HK-2 (cell line): Measurements from ENCODE around the gene CCDC171.
A peak's percentile ranks its signal among the peaks of the same experiment; 100 is the strongest.
"Not testable (repeated sequence)": the region's sequence is repeated elsewhere in the genome, so short reads cannot be mapped to it uniquely, and the experiment has no call there.

Source experiments
- DNase-seq: peaks from one replicate; pipeline ENCODE4 v3.0.0-alpha.2; 2018; ENCODE audit not compliant: unreplicated experiment

Gene CCDC171

DNA sequence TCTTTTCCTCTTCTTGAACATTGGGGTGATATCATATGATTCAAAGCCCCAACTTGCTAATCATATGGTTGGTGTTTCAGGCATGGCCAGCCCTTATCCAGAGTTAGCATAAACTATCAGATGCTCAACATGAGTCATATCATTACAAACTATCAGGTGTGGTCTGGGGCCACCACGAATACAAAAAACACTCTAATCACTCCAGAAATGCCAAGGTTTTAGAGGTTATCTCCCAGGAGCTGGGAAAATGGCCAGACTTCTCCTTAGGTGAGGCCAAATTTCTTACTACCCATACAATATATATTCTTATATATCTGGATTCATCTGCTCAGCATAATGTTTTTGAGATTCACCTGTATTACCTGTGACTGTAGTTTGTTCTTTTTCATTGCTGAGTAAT is 210.5 kb downstream of the CCDC171 start:
- DNase-seq = no peak

DNA sequence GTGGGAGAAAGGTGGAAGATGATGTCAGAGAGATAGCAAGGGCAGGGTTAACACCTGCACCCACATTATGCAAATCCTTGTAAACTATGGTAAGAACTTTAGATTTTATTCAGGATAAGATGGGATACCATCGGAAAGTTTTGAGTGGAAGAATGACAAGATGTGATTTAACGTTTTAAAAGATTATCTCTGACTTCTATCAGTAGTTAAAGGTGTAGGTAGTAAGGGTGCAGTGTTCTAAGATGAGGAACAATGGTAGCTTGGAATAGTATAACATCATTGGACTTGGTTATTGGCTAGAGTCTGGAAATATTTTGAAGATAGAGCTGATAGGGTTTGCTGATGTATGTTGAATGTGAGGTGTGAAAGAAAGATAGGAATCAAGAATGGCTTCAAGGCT is 211.3 kb downstream of the CCDC171 start:
- DNase-seq = no peak

DNA sequence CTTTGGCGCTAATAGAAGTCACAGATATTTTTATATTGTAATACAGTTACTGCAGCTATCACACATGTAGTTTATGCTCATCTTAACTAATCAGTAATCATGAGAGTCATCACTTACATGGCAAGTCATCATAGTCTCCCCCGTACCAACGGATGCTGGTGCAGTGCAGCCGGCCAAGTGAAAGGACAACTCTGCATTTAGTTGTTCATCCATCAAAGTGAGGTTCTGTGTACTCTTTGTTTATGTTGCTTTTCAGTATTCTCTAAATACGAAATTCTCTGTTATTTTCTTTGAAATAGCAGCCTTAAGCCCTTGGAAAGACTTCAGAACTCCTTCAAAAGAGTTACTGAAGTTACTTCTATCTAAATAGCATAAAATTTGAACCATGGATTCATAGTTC is 216.7 kb downstream of the CCDC171 start:
- no peak for DNase-seq

DNA sequence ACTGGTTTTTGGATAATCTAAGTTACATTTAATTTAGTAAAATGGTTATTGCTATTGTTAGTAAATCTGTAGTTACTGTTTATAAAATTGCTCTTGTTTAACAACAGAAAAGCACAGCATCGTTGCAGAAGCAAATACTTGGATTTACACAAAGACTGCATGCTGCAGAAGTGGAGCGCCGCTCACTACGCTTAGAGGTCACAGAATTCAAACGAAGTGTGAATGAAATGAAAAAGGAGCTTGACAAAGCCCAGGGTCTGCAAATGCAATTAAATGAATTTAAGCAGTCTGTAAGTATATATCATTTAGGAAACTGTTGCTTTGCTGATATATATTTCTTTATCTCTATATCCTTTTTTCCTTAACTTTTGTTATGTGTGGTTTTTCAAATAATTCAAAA is 226.0 kb downstream of the CCDC171 start:
- no peak for DNase-seq

DNA sequence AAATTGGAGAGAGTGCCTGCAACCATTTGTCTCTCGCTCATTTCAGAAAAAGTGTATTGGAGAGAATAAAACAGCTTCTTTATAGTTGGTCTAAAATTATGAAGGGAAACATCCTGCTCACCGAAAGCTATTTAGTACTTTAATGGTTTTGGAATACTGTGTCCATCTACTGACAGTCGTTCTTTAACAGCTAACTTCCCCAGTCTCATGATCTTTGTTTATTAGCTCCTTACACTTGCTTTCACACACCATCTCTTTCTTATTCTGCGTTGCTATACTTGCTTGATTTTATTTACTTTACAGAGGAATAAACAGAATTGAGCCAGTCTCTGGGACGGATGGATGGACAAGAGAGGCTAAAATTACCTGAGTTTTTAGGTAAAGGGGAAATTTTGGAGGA is 229.3 kb downstream of the CCDC171 start:
- DNase-seq = no peak

DNA sequence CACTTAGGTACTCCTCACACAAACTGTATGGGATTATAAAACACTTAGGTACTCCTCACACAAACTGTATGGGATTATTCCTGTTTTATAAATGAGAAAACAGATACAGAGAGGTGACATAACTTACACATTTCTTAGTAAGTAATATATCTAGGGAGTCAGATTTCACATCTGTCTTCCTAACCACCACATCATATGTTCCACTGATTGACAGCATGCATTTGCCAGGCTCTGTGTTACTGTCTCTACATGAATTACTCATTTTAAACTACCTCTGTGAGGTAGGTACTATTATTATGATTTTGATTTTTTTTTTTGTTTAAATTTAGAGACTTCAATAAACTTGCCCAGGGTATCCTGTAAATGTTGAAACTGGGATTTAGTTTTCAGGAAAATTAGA is 232.7 kb downstream of the CCDC171 start:
- no peak for DNase-seq

DNA sequence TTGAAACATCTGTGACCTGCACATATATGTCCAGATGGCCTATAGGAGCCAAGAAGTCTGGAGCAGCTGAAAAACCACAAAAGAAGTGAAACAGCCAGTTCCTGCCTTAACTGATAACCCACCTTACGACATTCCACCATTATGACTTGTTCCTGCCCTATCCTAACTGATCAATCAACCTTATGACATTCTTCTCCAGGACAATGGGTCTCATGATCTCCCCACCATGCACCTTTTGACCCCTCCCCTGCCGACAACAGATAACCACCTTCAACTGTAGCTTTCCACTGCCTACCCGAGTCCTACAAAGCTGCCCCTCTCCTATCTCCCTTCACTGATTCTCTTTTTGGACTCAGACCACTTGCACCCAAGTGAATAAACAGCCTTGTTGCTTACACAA is 233.8 kb downstream of the CCDC171 start:
- DNase-seq = no peak

DNA sequence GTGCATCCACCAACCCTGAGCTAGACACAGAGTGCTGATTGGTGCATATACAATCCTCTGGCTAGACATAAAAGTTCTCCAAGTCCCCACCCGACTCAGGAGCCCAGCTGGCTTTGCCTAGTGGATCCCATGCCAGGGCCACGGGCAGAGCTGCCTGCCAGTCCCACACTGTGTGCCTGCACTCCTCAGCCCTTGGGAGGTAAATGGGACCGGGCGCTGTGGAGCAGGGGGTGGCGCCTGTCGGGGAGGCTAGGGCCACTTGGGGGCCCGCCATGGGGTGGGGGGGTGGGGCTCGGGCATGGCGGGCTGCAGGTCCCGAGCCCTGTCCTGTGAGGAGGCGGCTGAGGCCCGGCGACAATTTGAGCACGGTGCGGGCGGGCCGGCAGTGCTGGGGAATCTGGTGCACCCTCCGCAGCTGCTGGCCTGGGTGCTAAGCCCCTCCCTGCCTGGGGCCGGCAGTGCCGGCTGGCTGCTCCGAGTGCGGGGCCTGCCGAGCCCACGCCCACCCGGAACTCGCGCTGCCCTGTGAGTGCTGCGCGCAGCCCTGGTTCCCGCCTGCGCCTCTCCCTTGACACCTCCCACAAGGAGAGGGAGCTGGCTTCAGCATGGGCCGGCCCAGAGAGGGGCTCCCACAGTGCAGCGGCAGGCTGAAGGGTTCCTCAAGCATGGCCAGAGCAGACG is 257.5 kb downstream of the CCDC171 start:
- DNase-seq = not testable (repeated sequence)

DNA sequence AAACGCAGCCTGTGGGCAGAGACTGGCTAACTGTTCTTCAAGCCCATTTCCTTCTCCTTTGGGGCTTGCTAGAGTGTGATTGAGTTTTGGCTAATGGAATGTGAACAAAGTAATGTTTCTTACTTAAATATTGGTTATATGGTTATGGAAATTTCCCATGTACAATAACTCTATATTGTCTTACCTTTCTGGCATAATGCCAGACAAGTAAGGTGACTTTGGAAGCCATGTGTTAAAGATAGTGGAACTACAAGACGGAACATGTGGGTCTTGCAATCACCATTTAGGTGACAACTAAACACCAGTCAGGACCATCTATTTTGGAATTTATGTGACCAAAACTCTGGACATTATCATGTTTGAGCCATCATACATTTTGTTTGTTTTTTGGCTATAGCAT is 260.2 kb downstream of the CCDC171 start:
- no peak for DNase-seq

DNA sequence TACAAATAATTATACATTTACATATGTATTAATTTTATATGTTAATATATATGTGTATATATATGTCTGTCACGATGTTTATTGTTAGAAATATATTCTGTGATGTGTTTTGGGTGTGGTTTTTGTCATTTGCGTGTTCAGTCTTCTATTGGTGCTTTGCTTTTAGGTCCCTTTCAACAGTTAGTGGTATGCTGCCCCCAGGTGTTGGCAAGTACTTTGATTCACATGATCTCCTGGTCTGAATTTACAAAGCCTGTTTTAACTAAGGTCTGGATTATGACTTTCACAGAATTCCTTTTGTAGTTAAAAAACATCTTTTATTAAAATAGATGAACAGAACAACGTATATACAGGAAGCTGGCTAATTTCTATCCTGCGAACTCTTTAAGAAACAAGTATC is 271.5 kb downstream of the CCDC171 start:
- no peak for DNase-seq

DNA sequence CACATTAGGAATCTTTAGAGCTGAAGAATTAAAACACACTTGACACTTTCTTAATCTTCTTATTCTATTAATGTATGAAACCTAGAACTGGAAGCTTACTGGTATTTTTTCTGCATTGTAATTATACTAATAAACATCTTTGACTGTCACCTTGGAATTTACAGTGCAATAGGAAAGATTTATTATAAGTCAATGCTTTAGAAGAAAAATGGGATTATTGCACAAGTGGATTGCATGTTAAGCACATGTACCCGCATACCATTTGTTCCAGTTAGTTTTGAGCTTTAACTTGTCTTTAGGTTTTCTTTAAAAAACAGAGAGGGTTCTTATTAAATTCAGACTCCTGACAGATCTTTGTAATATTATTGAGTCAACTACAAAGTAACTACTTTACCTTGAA is 278.5 kb downstream of the CCDC171 start:
- no peak for DNase-seq

DNA sequence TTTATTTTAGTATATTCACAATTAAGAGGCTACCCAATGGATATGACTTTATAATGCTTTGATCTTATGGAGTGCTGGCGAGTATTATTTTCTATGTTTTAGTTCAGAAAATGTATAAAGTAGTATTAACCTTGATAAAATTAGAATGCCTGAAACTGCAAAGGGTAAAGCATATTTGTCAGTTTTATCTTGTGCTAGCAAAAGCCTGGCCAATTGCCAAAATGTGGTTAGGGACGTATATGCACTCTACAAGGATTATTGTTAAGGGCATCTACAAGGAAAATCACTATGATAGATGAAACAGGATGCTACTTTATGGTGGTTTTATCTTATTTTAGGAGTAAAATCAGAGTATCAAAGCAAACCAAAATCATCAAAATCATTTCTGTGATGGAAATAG is 281.7 kb downstream of the CCDC171 start:
- no peak for DNase-seq

DNA sequence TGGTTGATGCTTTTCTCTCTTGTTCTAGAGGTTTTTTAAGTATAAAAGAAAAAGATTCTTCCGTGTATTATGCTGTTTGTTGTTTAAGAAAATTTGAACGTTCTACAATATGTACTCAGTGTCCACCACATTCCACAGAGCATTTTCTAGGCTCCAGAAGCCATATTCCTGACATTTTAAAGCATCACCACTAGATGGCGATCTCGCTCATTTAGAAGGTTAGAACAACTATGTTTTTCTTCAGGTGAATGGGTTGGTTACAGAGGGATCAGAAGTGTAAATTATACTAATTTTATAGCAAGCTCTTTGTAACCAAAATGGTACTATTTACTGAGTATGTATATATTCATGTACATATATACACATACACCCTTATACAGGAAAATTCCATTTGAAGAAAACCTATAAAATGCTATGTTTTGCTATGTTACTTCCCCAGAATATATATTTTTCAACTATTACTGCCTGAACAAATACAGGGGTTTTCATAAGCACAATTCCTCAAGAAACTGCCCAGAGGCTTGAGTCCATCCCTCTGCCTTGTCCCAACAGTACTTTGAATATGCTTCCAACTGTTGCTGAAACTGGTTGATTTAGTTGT is 284.3 kb downstream of the CCDC171 start:
- peak; percentile 4 for DNase-seq

DNA sequence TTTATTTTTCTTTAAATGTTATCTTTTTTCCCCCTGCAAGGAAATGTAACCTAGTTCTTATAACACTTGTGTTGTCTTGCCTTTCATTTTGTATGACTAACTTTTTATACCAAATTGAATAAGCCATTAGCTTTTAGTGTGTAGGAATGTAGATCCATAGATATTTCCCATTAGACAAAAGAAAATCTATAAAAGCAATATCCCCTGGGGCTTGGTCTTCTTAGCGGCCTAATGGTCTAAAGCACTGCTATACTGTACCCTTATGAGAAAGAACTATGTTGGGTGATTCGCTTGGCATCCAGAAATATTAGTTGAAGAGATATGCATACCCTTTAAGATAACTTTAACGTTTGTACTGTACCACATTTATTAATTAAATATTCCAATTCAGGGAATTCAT is 289.2 kb downstream of the CCDC171 start:
- no peak for DNase-seq

DNA sequence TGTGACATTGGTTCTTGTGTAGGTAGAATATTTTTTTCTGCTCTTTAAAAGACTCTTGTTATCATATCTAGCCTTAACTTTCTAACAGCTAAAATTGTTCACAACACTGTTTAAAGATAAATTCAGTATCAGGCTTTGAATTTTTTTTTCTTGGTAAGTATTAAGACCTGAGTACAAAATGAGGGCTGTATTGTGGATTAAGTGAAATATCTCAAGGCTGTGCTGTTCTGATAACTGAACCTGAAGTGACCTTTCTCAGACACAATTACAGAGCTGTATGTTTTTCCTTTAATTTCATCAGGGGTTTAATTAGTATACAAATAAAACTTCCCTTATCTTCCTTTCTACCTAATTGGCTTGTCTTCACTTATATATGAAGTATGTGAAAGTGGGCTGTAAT is 290.5 kb downstream of the CCDC171 start:
- DNase-seq = no peak

DNA sequence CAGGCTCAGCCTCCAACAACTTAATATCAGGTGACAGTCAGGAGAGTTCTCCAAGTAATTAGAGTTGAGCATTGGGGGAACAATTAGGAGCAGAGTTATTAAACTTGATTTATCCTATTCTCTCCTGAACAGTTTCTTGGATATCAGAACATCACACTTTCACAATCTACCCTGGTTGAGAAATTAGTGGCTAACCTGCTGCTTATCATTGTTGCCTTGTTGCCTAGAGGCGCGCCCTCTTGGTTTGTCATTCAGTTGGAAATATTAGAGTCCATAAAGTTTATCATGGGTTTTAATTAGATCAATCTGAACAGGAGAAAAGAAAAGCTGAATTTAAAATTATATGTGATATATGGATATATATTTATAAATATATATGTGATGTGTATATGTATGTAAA is 291.1 kb downstream of the CCDC171 start:
- DNase-seq = no peak

DNA sequence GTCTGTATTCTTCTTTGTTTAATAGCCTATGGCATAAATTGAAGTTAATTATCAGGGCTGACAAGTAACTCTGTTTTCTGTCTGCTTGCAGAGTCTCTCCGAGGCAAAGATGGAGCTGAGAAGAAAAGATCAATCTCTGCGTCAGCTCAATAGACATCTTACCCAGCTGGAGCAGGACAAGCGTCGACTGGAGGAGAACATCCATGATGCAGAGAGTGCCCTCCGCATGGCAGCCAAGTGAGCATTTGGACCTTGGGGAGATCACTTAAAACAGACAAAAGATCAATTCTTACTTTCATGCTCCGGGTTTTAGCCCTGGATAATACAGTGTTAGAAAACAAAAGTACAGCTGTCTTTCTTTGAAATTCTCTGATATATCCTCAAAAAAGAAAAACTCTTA is 293.8 kb downstream of the CCDC171 start:
- no peak for DNase-seq

DNA sequence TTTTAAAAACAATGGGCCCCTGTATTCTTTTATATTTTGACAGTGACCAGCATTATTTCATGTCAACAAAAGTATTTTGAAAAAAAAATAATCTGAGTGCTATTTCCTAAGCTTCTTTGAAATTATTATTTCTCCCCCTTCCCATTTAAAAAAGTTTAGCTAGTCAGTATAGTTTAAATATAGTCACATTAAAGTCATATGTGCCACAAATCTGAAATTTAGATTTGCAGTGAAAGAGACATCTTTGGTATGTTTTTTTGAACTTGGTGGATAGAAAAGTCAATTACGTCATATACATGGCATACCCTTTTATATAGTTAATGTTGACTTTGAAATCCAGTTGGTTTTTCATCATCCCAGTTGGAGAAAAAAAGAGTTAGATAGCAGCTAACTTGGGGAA is 297.0 kb downstream of the CCDC171 start:
- DNase-seq = no peak

DNA sequence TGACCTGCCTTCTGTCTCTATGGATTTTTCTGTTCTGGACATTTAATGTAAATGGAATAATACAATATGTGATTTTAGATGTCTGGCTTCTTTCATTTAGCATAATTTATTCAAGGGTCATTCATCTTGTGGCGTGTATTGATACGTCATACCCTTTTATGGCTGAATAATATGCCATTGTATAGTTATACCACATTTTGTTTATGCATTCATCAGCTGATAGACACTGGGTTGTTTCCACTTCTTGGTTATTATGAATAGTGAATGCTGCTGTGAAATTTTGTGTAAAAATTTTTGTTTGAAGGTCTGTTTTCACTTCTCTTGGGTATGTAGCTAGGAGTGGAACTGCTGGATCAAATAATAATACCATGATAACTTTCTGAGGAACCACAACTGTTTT is 298.9 kb downstream of the CCDC171 start:
- DNase-seq = no peak

DNA sequence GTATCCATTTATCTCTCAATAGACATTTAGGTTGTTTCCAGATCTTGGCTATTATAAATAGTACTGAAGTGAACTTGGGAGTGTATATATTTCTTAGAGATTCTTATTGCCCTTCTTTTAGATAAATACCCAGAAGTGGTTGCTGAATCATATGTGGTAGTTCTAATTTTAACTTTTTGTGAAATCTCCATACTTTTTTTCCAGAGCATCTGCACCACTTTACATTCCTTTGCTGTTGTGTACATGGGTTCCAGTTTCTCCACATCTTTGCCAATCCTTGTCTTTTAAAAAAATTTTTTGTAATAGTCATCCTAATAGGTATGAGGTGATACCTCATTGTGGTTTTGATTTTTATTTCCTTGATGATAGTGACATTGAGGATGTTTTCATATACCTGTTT is 303.7 kb downstream of the CCDC171 start:
- no peak for DNase-seq

DNA sequence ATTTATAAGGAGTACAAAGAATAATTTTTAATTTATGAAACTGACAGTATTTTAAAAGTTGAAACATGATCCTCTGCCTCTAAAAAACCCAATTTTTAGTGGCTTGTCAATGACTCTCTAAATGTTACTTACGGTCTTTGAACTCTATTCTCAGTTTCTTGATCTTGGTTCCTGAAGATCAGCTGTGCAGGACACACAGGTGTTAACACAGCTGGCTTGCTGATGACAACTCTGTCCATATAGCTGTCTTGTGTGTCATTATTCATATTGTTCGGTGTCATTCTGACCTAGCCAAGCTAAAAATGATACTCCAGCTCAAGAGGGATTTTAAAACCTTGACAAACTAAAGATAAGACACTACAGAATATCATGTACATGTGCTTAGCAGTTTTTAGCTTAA is 314.5 kb downstream of the CCDC171 start:
- no peak for DNase-seq

DNA sequence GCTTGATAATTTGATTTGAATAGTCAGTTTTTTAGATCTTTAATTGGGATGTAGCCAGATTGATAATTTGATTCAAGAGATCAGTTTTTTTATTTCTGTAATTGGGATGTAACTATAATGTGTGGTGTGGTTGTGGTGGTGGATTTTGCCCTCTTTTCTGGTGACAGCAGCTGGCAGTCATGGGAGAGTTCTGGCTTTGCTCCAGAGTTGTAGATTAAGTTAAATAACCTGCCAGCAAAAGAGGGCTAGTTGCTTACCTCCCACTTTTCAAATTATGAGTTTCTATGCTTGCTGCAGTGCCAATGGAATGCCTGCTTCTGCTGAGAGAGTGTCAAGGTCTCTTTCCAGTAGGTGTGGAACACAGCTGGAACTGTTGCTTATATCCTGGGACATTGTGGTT is 315.1 kb downstream of the CCDC171 start:
- DNase-seq = no peak

DNA sequence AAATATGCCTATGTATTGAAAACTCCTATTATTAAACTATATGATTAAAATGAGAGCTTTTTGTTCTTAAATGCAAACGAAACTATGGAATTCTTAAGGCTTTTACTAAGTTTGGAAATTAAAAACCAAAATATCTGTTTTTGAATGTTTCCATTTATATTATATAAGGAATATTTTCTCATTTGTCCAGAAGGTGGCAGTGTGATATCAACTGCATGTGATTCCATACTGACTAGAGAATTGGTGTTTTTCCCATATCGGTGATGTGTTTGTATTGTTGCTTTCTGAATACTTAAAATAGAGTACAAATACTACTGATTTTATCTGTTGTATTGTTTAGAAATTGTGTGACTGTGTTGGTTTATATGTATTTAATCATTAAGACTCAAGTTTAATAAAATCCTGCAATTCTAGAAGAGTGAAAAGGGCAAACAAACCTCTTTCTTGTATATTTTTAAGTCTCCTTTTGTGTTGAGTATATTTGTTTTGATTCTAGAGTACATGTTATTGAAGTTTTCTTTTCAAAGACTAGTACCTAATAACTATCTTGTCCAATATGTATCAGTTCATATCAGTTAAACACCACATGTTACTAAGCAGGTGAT is 320.8 kb downstream of the CCDC171 start:
- DNase-seq = no peak

DNA sequence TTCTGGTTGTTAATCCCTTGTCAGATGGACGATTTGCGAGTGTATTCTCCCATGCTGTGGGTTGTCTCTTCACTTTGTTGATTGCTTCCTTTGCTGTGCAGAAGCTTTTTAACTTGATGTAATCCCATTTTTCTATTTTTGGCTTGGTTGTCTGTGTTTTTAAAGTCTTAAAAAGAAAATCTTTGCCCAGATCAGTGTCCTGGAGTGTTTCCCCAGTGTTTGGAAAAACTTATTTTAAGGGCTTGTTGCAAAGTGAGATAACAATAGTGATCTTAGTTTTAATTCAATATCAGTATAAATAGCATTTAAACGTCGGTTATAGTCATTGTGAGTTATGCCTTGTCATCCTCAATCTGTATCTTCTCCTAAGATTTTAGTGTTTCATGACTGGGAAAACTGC is 329.5 kb downstream of the CCDC171 start:
- DNase-seq = no peak
